ENCODE results near the gene KAT8. TPM values are rescaled to one million over a fixed set of nuclear protein-coding genes. Genes with fewer than 3 reads are reported as not detected.

The KAT8 gene
- total and polyA plus RNA-seq, 9 of the 15 experiments (the other 6 are each of a cell fraction or from before 2014, with no cell fraction given) = 10.0 to 98.5 (median 76.4) TPM

- TF ChIP-seq ZBTB1 (CRISPR knock-in tag; IDR thresholded peaks at IDR 0.05; ENCODE audit: borderline replicate concordance, low read depth) (no peak), ZNF121 (CRISPR knock-in tag; conservative IDR thresholded peaks at IDR 0.05) (peak; percentile 28; the same call in 1 of the 2 replicates), MIER1 (IDR thresholded peaks at IDR 0.05; ENCODE audit: low read depth) (no peak), ZBTB33 (CRISPR knock-in tag; IDR thresholded peaks at IDR 0.05) (0 out of 2 replicates have a peak, but pooled peaks have one; percentile 38), TCF7L2 (IDR thresholded peaks at IDR 0.05; ENCODE audit: low read depth, low read length) (peak; percentile 30; the same call in 1 of the 2 replicates), ILK (tag; IDR thresholded peaks at IDR 0.05; ENCODE audit: borderline replicate concordance, low read depth) (no peak), CREM (IDR thresholded peaks at IDR 0.05; ENCODE audit: low read depth) (no peak), ZC3H4 (CRISPR knock-in tag; IDR thresholded peaks at IDR 0.05; ENCODE audit: borderline replicate concordance) (no peak), RBM25 (IDR thresholded peaks at IDR 0.05; ENCODE audit: low read depth, low read length, severe bottlenecking) (peak; percentile 8)
- TF ChIP-seq, protein P1, sequence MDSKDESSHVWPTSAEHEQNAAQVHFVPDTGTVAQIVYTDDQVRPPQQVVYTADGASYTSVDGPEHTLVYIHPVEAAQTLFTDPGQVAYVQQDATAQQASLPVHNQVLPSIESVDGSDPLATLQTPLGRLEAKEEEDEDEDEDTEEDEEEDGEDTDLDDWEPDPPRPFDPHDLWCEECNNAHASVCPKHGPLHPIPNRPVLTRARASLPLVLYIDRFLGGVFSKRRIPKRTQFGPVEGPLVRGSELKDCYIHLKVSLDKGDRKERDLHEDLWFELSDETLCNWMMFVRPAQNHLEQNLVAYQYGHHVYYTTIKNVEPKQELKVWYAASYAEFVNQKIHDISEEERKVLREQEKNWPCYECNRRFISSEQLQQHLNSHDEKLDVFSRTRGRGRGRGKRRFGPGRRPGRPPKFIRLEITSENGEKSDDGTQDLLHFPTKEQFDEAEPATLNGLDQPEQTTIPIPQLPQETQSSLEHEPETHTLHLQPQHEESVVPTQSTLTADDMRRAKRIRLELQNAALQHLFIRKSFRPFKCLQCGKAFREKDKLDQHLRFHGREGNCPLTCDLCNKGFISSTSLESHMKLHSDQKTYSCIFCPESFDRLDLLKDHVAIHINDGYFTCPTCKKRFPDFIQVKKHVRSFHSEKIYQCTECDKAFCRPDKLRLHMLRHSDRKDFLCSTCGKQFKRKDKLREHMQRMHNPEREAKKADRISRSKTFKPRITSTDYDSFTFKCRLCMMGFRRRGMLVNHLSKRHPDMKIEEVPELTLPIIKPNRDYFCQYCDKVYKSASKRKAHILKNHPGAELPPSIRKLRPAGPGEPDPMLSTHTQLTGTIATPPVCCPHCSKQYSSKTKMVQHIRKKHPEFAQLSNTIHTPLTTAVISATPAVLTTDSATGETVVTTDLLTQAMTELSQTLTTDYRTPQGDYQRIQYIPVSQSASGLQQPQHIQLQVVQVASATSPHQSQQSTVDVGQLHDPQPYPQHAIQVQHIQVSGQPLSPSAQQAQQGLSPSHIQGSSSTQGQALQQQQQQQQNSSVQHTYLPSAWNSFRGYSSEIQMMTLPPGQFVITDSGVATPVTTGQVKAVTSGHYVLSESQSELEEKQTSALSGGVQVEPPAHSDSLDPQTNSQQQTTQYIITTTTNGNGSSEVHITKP (IDR thresholded peaks at IDR 0.05; ENCODE audit: partially characterized antibody) = peak; percentile 88
Observed at GRCh38 chr16:31113121-31114120, 4.0 kb upstream of the KAT8 start (continued).
